GM18502 (cell line): Measurements from ENCODE around the gene RAB37.

Source experiments
- ATAC-seq: cut with Tn5 transposase; IDR thresholded peaks from one replicate; pipeline ENCODE4 v1.9.1; 2021; ENCODE audit warnings: mild to moderate bottlenecking; ENCODE audit not compliant: unreplicated experiment, poor library complexity

The RAB37 gene

DNA sequence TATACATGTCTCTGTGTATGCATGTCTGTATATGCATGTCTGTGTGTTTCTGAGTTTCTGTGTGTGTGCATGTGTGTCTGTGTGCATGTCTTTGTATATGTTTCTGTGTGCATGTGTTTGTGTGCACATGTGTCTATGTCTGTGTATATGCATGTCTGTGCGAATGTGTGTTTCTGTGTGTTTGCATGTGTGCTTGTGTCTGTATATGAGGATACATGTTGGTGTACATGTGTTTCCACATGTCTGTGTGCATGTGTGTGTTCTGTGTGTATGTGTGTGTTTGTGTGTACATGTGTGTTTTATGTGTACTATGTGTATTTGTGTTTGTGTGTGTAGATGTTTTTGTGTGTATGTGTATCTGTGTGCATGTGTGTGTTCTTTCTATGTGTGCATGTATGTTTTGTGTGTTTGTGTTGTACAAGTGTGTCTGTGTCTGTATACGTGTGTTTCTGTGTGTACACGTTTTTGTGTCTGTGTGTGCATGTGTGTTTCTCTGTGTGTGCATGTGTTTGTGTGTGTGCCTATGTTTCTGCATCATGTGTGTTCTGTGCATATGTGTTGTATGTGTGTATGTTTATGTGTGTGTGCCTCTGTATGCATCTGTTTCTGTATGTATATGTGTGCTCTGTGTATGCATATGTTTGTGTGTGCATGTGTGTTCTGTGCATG is 8.9 kb upstream of the RAB37 start:
- no peak for ATAC-seq

DNA sequence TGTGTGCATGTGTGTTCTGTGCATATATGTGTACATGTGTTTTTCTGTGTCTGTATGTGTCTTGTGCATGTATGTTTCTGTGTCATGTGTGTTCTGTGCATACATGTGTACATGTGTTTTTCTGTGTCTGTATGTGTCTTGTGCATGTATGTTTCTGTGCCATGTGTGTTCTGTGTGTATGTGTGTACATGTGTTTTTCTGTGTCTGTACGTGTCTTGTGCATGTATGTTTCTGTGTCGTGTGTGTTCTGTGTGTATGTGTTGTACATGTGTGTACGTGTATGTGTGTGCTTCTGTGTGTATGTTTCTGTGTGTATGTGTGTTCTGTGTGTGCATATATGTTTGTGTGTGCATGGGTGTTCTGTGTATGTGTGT is 8.4 kb upstream of the RAB37 start:
- ATAC-seq: no peak

DNA sequence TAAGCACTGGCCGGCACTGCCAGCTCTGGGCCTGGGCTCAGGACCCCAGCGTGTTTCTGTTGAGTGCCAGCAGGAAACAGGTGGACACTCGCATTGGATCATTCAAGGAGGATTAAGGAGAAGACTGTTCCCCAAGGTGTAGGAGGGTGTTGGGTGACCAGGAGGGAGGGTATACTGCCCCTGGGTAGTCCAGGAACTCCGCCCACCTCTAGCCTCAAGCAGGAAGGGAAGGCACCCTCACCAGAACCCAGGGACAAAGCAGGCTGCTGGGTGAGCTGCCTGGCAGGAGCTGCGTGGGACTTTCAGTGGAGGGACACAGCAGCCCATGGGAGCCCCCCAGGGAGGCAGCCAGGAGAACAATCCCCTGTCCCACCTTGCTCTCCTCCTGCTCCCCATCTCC is 7.7 kb upstream of the RAB37 start:
- no peak for ATAC-seq

DNA sequence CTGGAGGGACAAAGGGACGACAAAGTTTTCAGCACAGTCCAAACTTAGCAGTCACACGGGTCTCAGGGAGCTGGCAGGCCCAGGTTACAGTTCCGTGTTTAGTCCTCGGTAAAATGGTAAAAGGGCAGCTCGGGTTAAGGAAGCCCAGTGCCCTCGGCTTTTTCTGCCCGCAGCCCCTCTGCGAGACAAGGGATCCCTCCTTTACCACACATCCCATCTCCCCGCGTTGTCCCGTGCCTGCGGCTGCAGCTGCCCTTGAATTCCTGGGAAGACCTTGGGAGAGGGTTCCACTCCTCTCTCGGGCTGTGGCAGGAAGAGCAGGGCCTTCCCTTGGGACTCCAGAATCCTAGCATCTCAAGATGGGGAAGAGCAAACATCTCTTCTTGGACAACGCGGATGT is 7.2 kb upstream of the RAB37 start:
- ATAC-seq: no peak

DNA sequence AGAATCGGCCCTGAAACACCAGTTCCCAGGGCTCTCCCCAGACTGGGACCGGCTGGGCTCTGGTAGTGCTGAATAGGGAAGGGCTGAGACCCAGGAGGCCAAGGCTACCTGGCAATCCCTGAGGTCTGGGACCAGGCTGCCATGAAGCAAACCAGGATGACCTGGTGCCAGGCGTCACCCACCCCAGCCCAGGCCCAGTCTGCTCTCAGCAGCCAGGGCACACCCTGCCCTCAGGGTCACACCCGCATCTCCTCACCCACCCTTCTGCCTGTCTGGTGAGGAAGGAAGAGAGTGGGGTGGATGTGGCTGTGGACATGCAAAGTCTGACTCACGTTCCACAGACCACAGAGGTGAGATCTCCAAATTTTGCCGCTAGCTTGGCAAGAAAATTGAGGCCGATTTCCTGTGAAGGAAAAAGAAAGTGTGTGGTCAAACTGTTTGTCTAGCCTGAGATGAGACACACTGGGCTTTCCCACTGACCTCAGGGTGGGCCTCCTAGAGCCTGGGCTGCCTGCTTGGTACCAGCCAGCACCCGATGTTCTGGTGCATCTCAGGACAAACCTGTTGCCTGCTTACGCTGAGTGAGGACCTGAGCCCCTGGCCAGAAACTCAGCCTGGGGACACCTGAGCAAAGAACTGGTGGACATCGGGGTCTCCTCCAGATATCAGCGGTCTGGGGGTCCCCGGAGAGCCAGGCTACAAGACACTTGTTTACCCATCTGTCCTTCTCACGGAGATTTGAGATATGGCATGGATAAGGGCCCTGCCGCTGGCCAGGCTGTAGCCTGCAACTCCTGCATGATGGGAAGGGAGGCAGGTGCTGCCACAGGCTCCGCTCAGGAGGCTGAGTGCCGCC is 6.3 kb upstream of the RAB37 start:
- no peak for ATAC-seq

DNA sequence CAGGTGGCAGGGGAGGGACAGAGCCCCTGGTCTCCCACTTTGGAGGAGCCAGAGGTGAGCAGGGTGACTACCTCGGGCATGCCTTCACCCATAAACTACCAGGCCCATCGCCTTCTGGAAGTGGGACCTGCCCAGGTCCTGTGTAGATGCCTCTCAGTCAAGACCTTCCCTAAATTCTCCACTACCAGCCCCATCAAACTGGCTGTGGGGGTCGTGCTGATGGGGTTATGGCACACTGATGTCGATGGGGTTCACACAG is 5.8 kb upstream of the RAB37 start:
- no peak for ATAC-seq

DNA sequence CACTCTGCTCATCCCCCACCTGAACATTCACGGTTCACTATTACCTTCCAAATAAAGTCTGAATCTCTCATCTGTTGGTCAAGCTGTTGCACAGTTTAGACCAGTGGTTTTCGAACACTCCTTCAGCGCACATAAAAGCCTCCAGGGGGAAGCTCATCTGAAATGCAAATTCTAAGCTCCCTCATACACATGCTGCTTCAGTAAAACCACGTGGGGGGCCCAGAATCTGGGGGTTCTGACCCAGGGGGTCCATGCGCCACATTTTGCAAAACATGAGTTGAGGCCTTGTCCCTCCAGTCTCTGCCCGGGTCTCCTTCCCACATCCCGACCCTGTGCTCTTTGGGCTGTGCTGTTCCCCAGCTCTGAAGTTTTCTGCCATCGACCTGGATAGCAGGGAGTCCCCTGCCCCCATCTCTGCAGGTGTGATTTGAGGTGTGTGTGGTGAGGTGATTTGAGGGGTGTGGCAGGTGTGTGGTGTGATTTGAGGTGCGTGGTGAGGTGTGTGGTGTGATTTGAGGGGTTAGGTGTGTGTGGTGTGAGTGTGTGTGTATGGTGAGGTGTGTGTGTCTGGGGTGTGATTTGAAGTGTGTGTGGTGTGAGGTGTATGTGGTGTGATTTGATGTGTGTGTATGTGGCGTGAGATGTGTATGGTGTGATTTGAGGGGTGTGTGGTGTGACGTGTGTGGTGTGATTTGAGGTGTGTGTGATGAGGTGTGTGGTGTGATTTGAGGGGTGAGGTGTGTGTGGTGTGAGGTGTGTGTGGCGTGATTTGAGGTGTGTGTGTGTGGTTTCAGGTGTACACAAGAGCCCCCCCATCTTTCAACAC is 4.8 kb upstream of the RAB37 start:
- ATAC-seq: no peak

DNA sequence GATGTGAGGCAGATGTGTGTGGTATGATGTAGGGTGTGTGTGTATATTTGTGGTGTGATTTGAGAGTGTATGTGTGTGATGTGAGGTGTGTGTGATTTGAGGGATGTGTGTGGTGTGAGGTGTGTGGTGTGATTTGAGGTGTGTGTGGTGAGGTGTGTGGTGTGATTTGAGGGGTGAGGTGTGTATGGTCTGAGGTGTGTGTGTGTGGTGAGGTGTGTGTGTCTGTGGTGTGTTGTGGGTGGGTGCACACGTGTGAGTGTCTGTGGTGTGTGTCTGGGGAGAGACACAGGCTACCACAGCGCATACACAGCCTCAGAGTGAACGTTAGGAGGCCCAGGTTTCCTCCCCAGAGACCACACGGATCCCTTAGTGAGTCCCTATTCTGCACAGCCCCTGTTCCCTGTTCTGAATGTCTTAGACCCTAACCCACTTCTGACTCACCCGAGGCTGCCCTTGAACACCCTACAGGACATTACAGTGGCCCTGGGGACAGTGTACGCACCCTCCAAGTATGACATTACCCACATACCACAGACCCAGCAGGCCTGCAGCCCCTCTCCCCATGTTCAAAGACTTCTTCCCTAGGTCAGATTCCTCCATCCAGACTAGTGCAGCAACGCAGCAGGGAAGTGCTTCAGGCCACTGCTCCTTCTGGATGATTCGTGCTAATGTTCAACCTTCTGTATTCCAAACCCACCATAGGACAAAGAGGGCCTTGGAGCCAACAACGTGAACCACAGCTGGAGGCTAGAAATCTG is 3.5 kb upstream of the RAB37 start:
- no peak for ATAC-seq

DNA sequence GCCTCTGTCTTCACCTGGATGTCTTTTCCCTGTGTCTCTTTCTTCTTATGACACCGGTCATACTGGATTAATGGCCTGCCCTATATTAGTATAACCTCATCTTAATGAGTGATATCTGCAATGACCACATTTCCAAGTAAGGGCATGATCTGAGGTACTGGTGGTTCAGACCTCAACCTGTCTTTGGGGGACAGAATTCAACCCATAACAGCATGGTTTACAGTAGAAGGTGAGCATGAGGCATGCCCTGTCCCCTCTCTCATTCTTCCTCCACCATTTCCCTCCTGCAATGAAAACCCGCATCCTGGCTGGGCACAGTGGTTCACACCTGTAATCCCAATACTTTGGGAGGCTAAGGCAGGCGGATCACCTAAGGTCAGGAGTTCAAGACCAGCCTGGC is 2.8 kb upstream of the RAB37 start:
- ATAC-seq: no peak

DNA sequence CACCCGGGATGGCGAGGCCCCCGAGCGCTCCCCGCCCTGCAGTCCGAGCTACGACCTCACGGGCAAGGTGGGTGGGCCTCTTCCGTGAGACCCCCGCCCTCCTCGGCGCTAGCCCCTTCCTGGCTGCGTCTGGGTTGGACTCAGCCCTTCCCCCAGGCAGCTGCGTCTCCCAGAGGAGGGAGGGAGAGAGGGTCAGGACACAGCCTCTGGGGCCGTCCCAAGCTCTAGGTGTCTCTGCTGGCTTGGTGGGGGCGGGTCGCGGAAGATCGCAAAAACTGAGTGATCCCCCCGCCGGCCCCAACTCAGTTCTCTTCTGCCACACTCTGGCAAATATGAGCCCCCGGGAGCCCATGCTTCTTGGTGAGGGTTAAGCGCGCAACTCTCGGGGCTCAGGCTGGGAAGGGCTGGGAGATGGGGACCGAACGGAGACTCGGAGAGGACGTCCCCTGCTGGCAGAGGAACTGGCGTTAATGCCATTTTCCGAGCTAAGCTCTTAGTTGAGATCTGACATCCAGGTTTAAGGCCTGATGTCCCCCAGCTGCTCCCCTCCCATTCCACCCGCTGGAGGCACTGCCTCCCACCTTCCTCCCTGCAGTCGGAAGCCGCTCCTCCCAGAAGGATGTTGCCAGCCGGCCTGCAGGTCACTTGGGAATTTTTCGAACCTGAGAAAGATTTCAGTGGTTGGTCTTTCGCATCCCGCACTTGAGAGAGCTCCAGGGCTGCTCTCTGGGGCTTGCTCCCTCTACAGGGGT is 419 bp downstream of the RAB37 start:
- ATAC-seq: no peak

DNA sequence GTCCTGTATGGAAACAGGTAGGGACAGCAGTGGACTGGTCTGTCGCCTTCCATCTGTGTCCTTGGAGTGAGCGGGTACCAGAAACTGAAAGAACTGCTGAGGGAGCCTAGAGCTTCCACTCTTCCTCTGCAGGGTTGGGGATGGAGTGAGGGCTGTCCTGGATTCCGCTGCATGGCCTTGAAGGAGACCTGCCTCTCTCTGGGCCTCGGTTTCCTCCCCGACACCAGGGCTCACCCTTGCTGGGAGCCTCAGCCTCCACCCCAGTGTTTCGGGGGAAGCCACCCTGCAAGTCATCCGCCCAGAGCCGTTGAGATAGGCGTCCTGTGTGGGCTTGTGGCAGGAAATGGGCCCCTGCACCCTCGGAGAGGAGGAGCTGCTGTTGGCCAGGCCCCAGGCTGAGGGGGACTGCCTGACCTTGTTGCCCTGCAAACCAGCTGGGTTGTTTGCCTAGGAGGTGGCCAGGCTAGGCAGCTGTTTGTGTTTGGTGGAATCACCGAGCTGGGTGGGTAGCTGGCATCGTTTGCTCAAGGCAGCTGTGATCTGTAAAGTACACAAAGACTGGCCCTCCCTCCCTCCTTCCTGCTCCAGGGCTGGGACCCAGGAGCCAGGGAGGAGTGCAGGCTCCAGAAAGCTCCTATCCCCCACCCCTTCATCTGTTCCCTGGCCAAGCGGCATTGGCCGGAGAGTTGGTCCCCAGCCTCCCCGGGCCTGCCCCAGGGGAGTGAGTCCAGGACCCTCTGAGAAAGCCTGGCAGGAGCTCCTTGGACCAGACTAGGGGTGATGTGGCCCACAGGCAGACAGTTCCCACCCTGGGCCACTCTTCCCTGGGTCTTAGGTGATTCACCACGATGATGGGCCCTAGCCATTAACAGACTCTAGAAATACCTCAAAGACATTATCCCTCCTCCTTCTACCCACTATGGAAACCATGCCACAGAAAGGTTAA is 1.3 kb downstream of the RAB37 start:
- peak; percentile 43 for ATAC-seq

DNA sequence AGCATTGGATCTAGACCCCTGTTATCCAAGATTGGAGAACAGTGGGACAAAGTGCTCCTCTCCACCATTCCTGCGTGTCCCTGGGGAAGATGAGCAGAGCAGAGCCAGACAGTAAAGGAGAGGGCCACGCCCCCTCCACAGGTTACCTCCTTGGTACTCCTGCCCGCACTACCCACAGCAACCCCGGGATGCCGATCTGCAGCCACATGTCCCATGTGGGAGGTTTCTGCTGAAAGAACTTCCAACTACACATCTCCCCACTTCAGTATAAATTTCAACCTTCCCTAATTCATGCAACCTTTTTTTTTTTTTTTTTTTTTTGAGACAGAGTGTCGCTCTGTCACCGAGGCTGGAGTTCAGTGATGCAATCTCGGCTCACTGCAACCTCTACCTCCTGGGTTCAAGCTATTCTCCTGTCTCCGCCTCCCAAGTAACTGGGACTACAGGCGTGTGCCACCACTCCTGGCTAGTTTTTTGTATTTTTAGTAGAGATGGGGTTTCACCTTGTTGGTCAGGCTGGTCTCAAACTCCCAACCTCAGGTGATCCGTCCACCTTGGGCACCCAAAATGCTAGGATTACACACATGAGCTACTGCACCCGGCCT is 2.3 kb downstream of the RAB37 start:
- no peak for ATAC-seq

DNA sequence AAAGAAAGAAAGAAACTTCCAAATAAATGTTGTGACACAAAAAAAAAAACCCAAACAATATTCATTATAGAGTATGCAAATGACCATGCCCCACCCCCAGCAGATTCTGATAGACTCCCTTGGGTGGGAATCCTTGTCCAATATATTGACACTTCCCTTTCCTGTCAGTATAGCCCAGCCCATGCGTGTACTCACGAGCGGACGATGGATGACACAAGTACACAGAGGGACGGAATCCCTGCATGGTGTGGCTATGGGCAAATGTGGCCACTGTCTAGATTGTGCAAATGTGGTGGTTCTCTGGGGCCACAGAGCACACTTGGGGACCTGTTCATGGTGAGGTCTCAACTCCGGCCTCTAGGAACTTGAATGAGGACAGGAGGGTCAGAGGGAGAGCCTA is 3.1 kb downstream of the RAB37 start:
- no peak for ATAC-seq

DNA sequence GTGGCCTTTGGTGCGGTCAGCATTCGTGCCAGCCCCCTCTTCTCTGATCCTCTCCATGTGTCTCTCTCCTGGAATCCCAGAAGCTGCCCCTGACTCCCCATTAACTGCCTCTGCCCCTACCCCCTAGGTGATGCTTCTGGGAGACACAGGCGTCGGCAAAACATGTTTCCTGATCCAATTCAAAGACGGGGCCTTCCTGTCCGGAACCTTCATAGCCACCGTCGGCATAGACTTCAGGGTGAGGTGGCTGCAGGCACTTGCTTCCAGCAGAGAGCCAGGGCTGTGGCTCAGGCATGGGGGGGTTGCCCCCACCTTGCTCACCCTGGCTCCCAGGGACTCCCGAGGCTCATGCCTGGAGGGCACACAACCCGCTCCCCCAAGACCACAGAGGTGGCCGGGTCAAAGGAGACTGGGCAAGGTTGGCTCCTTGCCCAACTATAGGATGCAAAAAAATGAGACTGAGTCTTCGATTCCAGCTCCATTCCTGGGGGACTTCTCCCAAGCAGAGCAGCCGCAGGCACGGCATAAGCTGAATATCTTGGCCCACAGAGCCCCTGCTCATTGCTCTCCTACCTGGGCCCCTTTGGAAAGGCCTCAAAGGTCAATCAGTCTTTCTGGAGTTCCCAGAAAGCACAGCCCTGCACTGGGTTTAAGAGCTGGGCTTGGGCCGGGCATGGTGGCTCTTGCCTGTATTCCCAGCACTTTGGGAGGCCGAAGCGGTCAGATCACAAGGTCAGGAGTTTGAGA is 3.8 kb downstream of the RAB37 start:
- no peak for ATAC-seq

DNA sequence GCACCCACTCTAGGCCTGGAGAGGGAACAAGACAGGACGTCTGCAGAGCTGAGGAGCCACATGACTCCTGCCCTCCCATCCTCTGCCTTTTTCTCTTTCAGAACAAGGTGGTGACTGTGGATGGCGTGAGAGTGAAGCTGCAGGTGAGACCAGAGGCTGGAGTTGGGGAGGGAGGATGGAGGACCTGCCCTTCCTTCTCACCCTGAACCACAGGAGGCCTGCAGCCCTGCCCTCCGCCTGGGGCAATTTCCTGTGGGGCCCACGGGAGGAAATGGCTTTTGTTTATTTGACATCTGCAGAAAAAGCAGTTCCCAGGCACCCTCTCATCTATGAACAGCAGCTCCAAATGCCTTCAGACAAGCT is 5.1 kb downstream of the RAB37 start:
- ATAC-seq: peak; percentile 50

DNA sequence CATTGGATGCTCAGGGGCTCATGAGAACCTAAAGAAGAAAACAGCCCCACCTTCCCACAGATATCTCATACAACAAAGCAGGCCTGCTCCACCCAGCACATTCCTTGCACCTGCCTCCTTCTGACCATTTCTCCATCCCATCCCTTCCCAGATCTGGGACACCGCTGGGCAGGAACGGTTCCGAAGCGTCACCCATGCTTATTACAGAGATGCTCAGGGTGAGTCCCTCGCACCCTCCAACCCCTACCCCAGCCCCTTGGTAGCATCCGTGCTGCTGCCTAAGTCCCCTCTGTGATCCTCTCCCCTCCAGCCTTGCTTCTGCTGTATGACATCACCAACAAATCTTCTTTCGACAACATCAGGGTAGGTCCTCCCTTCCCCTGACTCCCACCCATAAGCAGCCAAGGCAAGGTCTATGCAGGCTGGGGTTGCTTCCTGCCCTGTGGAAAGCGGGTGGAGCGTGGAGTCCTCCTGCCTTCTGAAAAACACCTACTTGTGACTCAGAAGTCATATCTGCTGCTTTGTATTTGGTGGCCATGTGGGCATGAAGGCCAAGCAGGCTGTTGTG is 6.0 kb downstream of the RAB37 start:
- ATAC-seq: no peak

DNA sequence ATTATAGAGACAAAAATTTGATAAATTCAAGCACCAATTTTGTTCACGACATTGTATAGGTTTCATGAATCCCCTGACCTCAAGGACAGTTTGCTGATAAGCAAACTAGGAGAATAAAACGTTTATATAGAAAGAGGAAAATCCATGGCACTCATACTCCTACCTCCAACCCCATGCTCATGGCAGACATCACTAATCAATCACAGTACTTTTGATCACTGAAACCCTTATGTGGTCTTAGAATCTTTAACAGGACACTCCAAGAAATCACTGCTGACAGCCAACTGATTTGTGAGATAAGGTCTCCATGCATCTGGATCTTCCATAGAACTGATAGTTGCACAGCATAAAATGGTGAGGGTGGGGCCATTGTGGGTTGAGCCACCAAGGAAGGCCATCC is 6.7 kb downstream of the RAB37 start:
- no peak for ATAC-seq

DNA sequence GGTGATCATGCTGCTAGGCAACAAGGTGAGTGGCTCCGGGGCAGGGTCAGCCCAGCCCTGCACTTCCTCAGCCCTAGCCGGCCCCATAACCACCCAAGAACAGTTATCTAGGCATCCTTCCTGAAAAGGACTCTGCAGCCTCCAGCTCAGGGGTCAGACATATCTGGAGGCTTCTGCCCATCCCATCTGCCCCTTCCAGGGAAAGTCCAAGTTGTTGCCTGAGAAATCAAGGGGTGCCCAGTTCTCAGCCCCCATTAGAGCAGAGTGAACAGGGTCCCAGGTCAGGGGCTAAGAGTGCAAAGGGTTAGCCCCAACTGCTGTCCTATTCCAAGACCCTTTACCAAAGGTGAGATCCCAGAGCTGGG is 7.3 kb downstream of the RAB37 start:
- no peak for ATAC-seq
